ENCODE measurements around the gene NPB.

Gene NPB

DNA sequence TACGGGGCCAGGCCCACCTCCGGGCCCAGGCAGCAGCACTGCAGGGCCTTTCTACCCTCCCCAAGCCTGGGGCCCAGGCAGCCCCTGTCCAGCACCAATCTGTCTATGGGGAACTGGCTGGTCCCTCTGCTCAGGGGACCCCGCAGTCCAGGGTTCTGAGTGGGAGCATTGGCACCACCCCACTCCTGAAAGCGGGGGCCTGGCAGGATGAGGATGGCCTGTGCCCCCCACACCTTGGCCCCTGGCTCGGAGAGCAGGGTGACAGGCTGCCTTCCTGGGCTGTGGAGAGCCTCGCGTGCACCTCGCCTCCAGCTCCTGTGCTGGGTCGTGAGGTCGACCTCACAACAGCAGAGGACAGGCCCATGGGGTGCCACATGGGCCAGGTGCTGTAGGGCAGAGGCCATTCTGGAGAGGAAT lies 1.4 kb downstream of the NPB start:
- Histone ChIP-seq H3K9me3 (no peaks in the 10 kb centered on the region), H3K36me3 (peaks cover 6 to 75% (median 37%) of the 10 kb centered on the region in 3 donors), H3K4me3 (no peak overlapping the region), H3K27ac (peak overlapping the region in 1 of 2 donors; percentile 61), H3K4me1 (peaks cover 0 to 22% (median 15%) of the 10 kb centered on the region in 4 donors), H3K27me3 (no peaks in the 10 kb centered on the region)
- peak in 1 of 2 donors; percentile 63 for DNase-seq
- TF ChIP-seq, protein P1, sequence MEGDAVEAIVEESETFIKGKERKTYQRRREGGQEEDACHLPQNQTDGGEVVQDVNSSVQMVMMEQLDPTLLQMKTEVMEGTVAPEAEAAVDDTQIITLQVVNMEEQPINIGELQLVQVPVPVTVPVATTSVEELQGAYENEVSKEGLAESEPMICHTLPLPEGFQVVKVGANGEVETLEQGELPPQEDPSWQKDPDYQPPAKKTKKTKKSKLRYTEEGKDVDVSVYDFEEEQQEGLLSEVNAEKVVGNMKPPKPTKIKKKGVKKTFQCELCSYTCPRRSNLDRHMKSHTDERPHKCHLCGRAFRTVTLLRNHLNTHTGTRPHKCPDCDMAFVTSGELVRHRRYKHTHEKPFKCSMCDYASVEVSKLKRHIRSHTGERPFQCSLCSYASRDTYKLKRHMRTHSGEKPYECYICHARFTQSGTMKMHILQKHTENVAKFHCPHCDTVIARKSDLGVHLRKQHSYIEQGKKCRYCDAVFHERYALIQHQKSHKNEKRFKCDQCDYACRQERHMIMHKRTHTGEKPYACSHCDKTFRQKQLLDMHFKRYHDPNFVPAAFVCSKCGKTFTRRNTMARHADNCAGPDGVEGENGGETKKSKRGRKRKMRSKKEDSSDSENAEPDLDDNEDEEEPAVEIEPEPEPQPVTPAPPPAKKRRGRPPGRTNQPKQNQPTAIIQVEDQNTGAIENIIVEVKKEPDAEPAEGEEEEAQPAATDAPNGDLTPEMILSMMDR (IDR thresholded peaks at IDR 0.05): no peak
- intact Hi-C loops (cut with DNase I; ENCODE audit: low total_unique reads): no loop called here

DNA sequence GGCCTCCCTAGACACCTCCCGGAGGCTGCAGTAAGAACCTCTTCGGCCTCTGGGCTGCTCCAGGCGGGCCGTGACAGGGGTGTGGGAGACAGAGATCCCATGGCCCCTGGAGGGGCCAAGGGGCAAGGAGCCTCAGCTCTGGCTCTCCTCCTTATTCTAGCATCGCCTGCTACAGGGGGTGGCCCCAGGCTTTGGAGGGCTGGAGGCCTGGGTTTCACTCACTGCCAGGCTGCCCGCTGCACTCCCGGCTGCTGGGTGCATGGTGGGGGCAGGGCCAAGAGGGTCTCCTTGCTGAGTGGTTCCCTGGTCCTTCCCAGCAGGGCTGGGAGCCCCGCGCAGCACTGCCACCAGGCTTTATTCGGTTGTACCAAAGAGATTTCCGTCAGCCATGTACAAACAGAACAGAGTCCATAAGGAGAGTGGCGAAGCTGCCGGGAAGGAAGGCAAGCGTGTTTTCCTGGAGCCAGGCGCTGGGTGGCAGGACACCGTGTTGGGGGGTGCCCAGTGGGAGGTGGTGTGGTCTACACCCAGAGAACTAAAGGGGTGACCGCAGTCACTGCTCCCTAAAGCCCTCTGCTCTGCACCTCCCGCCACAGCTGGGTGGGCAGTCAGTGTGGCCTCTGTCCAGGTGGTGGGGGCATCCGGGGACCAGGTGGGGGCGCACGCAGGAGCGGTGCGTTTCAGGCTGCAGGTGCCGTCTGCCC lies 2.0 kb downstream of the NPB start:
- Histone ChIP-seq H3K27me3 (no peaks in the 10 kb centered on the region), H3K4me1 (peaks cover 0 to 22% (median 15%) of the 10 kb centered on the region in 4 donors), H3K27ac (no peak overlapping the region), H3K36me3 (peaks cover 0 to 72% (median 37%) of the 10 kb centered on the region in 3 donors), H3K9me3 (no peaks in the 10 kb centered on the region), H3K4me3 (no peak overlapping the region)
- intact Hi-C loops (cut with DNase I; ENCODE audit: low total_unique reads): no loop called here
- TF ChIP-seq, protein P1 (IDR thresholded peaks at IDR 0.05): no peak
- DNase-seq: no peak

DNA sequence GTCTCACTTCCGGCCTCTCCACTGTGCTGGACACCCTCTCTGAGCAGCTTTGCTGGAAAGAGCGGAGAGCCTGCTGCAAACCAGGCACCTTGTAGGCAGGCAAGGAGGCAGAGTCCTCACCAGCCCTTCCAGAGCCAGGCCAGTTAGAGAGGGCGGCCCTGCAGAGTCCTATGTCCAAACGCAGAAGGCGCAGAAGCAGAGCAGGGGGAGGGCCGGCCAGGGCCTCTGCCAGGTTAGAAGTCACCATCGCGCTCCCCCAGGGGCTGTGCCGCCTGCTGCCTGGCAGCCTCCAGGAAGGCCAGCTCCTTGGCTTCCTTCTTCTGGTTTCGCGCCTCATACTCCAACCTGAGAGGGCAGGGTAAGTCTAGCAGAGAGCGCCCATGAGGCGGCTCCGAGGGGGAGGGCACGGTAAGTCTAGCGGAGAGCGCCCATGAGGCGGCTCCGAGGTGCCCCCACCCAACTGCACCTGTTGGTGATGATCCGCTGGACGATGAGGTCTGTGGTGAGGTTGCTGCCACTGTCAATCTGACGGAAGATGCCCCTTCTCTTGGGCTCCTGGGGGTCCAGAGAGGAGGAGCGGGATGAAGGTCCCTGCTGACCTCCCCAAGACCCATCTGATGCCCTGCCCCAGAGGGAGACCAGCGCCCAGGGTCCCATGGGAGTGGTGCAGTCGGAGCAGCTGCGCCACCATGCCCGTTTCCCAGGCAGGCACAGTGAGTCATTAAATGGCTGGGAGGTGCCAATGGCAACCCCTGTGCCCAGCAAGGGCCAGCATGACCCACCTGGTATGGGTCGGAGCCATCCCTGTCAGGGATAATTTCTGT lies 2.8 kb downstream of the NPB start:
- DNase-seq: no peak
- no peak overlapping the region for H3K27ac ChIP-seq
- intact Hi-C loops (cut with DNase I; ENCODE audit: low total_unique reads): no loop called here
- H3K27me3 ChIP-seq: no peaks in the 10 kb centered on the region
- H3K9me3 ChIP-seq: no peaks in the 10 kb centered on the region
- peaks cover 0 to 26% (median 15%) of the 10 kb centered on the region in 4 donors for H3K4me1 ChIP-seq
- no peak overlapping the region for H3K4me3 ChIP-seq
- peaks cover 0 to 64% (median 31%) of the 10 kb centered on the region in 3 donors for H3K36me3 ChIP-seq
- TF ChIP-seq, protein P1 (IDR thresholded peaks at IDR 0.05): no peak

DNA sequence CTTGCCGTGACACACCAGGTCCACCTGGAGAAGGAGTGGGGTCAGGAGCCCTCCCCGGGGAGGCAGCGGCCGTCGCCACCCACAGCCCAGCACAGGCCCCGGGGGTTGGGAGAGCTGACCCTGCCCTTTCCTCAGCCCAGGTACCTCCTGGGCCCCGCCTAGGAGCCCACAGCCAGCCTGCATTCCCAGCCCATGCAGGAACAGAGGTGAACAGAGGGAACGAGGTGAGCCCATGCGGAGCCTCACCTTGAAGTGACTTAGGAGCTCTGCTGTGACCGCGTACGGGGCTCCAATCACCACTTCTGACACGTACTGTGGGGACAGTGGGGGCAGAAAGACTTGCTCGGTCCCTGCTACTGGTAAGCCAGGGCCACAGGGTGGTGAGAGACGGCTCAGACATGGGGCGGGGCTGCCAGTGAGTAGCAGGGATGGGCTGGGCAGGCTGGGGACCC lies 3.4 kb downstream of the NPB start:
- TF ChIP-seq, protein P1 (IDR thresholded peaks at IDR 0.05): no peak
- H3K36me3 ChIP-seq: peaks cover 0 to 58% (median 24%) of the 10 kb centered on the region in 3 donors

DNA sequence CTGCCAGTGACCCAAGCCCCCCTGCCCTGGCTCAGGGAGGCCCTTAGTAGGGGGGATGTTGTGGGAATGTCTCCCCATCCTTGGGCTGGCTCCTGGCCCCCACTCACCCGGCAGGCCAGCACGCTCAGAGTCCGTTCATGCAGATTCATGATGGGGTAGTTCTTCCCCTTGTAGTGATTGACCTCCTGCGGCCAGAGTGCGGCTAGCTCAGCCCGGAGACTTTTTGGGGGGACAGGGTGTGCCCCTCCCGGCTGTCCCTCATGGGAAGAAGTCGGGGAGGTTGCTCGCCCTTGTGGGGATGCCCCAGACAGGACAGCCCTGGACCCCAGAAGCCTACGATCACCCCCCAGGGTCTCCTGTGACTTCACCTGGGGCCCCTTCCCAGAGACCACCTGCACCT lies 4.0 kb downstream of the NPB start:
- TF ChIP-seq, protein P1 (IDR thresholded peaks at IDR 0.05): no peak
- Histone ChIP-seq H3K27me3 (no peaks in the 10 kb centered on the region), H3K27ac (no peak overlapping the region), H3K9me3 (no peaks in the 10 kb centered on the region), H3K4me1 (peaks cover 0 to 35% (median 24%) of the 10 kb centered on the region in 4 donors), H3K4me3 (no peak overlapping the region), H3K36me3 (peaks cover 0 to 53% (median 21%) of the 10 kb centered on the region in 3 donors)
- DNase-seq: no peak
- intact Hi-C loops (cut with DNase I; ENCODE audit: low total_unique reads): no loop called here

More for the DNA sequence above, 3.4 kb downstream of the NPB start:
- Histone ChIP-seq H3K4me3 (no peak overlapping the region), H3K27me3 (no peaks in the 10 kb centered on the region), H3K27ac (no peak overlapping the region), H3K9me3 (no peaks in the 10 kb centered on the region), H3K4me1 (peaks cover 0 to 32% (median 21%) of the 10 kb centered on the region in 4 donors)
- DNase-seq: no peak
- intact Hi-C loops (cut with DNase I; ENCODE audit: low total_unique reads): no loop called here
